ENCODE measurements around the gene CRK.
"Not testable (repeated sequence)": the region's sequence is repeated elsewhere in the genome, so short reads cannot be mapped to it uniquely, and the experiment has no call there.

The CRK gene

GRCh38 chr17:1442187-1442586 lies 13.8 kb downstream of the CRK start:
- no peak for TF ChIP-seq ZNF274 (IDR thresholded peaks at IDR 0.05; ENCODE audit: low read depth, low read length)
- no peak overlapping the region for H3K4me3 ChIP-seq (ENCODE audit: low read length)

GRCh38 chr17:1440921-1441320 lies 15.1 kb downstream of the CRK start:
- H3K4me3 ChIP-seq (ENCODE audit: low read length) = no peak overlapping the region

GRCh38 chr17:1438593-1439083 lies 17.4 kb downstream of the CRK start:
- TF ChIP-seq ZNF274 (IDR thresholded peaks at IDR 0.05; ENCODE audit: low read depth, low read length) = no peak

More at GRCh38 chr17:1440921-1441320, 15.1 kb downstream of the CRK start:
- TF ChIP-seq ZNF274 (IDR thresholded peaks at IDR 0.05; ENCODE audit: low read depth, low read length) = no peak

GRCh38 chr17:1435326-1435725 lies 20.7 kb downstream of the CRK start:
- no peak for TF ChIP-seq ZNF274 (IDR thresholded peaks at IDR 0.05; ENCODE audit: low read depth, low read length)

More at GRCh38 chr17:1438593-1439083, 17.4 kb downstream of the CRK start:
- no peak overlapping the region for H3K4me3 ChIP-seq (ENCODE audit: low read length)

GRCh38 chr17:1434150-1434549 lies 21.9 kb downstream of the CRK start:
- no peak overlapping the region for H3K4me3 ChIP-seq (ENCODE audit: low read length)
- no peak for TF ChIP-seq ZNF274 (IDR thresholded peaks at IDR 0.05; ENCODE audit: low read depth, low read length)

More at GRCh38 chr17:1435326-1435725, 20.7 kb downstream of the CRK start:
- no peak overlapping the region for H3K4me3 ChIP-seq (ENCODE audit: low read length)

- H3K4me3 ChIP-seq (ENCODE audit: low read length) = no peak overlapping the region
- no peak for TF ChIP-seq ZNF274 (IDR thresholded peaks at IDR 0.05; ENCODE audit: low read depth, low read length)
These were observed 24.4 kb downstream of the CRK start for GRCh38 chr17:1431631-1432104.

- H3K4me3 ChIP-seq (ENCODE audit: low read length) = no peak overlapping the region
- no peak for TF ChIP-seq ZNF274 (IDR thresholded peaks at IDR 0.05; ENCODE audit: low read depth, low read length)
These were observed 32.4 kb downstream of the CRK start for GRCh38 chr17:1423456-1424135.

- no peak for TF ChIP-seq ZNF274 (IDR thresholded peaks at IDR 0.05; ENCODE audit: low read depth, low read length)
- no peak overlapping the region for H3K4me3 ChIP-seq (ENCODE audit: low read length)
These were observed 33.1 kb downstream of the CRK start for GRCh38 chr17:1422885-1423284.

GRCh38 chr17:1421470-1421869 lies 34.6 kb downstream of the CRK start:
- H3K4me3 ChIP-seq (ENCODE audit: low read length) = no peak overlapping the region
- no peak for TF ChIP-seq ZNF274 (IDR thresholded peaks at IDR 0.05; ENCODE audit: low read depth, low read length)

GRCh38 chr17:1420981-1421380 lies 35.1 kb downstream of the CRK start:
- no peak for TF ChIP-seq ZNF274 (IDR thresholded peaks at IDR 0.05; ENCODE audit: low read depth, low read length)
- H3K4me3 ChIP-seq (ENCODE audit: low read length) = no peak overlapping the region

- no peak for TF ChIP-seq ZNF274 (IDR thresholded peaks at IDR 0.05; ENCODE audit: low read depth, low read length)
- H3K4me3 ChIP-seq (ENCODE audit: low read length) = no peak overlapping the region
These were observed 35.9 kb downstream of the CRK start for GRCh38 chr17:1420163-1420562.

GRCh38 chr17:1418476-1418875 lies 37.6 kb downstream of the CRK start:
- H3K4me3 ChIP-seq (ENCODE audit: low read length) = not testable (repeated sequence)

GRCh38 chr17:1416414-1416813 lies 39.6 kb downstream of the CRK start:
- TF ChIP-seq ZNF274 (IDR thresholded peaks at IDR 0.05; ENCODE audit: low read depth, low read length) = no peak
- no peak overlapping the region for H3K4me3 ChIP-seq (ENCODE audit: low read length)

- no peak overlapping the region for H3K4me3 ChIP-seq (ENCODE audit: low read length)
- no peak for TF ChIP-seq ZNF274 (IDR thresholded peaks at IDR 0.05; ENCODE audit: low read depth, low read length)
These were observed 41.4 kb downstream of the CRK start for GRCh38 chr17:1414634-1415033.

GRCh38 chr17:1414001-1414574 lies 41.9 kb downstream of the CRK start:
- no peak overlapping the region for H3K4me3 ChIP-seq (ENCODE audit: low read length)
- TF ChIP-seq ZNF274 (IDR thresholded peaks at IDR 0.05; ENCODE audit: low read depth, low read length) = no peak

All from GM08714 (cell line).